Testis (tissue), 3 donors: ENCODE measurements around the gene UBE2H. TPM values are rescaled to one million over a fixed set of nuclear protein-coding genes. Genes with fewer than 3 reads are reported as not detected.
"Not testable (repeated sequence)": the region's sequence is repeated elsewhere in the genome, so short reads cannot be mapped to it uniquely, and the experiment has no call there.

Source experiments
- DNase-seq: peaks from one replicate; pipeline ENCODE4 v3.0.0-alpha.2; 2019
- H3K27ac ChIP-seq, 2 donors: fragments of 200-600 bp; sonication (generic); one replicate each; pipeline ENCODE4 v1.5.1; 2019
- H3K27me3 ChIP-seq: fragments of 200-600 bp; sonication (generic); one replicate; pipeline ENCODE4 v1.5.1; 2019
- H3K36me3 ChIP-seq: fragments of 200-600 bp; sonication (generic); one replicate; pipeline ENCODE4 v1.5.1; 2017; ENCODE audit warnings: low read depth; ENCODE audit errors: missing control alignments
- H3K4me1 ChIP-seq: fragments of 200-600 bp; sonication (generic); one replicate; pipeline ENCODE4 v1.5.1; 2019
- H3K4me3 ChIP-seq, 2 donors: fragments of 200-600 bp; sonication (generic); one replicate each; pipeline ENCODE4 v1.5.1; 2017 to 2019
- H3K9me3 ChIP-seq: fragments of 200-600 bp; sonication (generic); one replicate; pipeline ENCODE4 v1.5.1; 2017
- CTCF ChIP-seq, 3 experiments: fragments of 450-650 bp in 2 of 3; fragments of 200-600 bp in 1 of 3; sonication (generic) in 1 of 3; IDR thresholded peaks; one replicate each; pipeline ENCODE4 v1.5.1; 2016 to 2019; ENCODE audit warnings: antibody characterized with exemption in 3 of 3, mild to moderate bottlenecking in 2 of 3, moderate library complexity in 1 of 3
- POLR2A ChIP-seq: fragments of 450-650 bp; IDR thresholded peaks from one replicate; pipeline ENCODE4 v1.6.1; 2017; ENCODE audit warnings: antibody characterized with exemption, mild to moderate bottlenecking, moderate library complexity
- WGBS, 2 donors: methylation state at CpG; one replicate each; pipeline ENCODE4 v1.1.5; 2018; 5-methylcytosine and 5-hydroxymethylcytosine counted together
- intact Hi-C: fragments of 100-400 bp; cut with DNase I; formaldehyde crosslinking; loops from one replicate; pipeline ENCODE4 v1.15.1; 2023; ENCODE audit warnings: low total_unique reads
- polyA plus RNA-seq: library from polyadenylated mRNA; stranded (reverse); fragments of 350-450 nt; fragmentation: Illumina TruSeq; extraction: RNeasy Lipid Tissue Mini Kit (QIAGEN cat#74804); gene quantifications from one replicate; pipeline ENCODE4 v1.2.3, GENCODE V29; 2014; ENCODE audit warnings: low read depth, low replicate concordance; ENCODE audit not compliant: insufficient read depth
- total RNA-seq, 2 donors: library from RNA; depleted of rRNA; stranded (reverse); fragments of >200 nt; gene quantifications; one replicate each; pipeline ENCODE4 v1.2.3, GENCODE V29; 2016

The UBE2H gene
- total and polyA plus RNA-seq, 3 donors from 2014 or later = 93.5 to 130 (median 126) TPM

- Histone ChIP-seq H3K9me3 (no peaks in the 10 kb centered on the region), H3K27me3 (no peaks in the 10 kb centered on the region), H3K4me3 (no peak overlapping the region), H3K4me1 (no peaks in the 10 kb centered on the region), H3K36me3 (no peaks in the 10 kb centered on the region), H3K27ac (no peak overlapping the region)
- 67 to 75% methylated on average over 3 of the region's 3 CpGs for WGBS, 2 donors
- TF ChIP-seq CTCF (IDR thresholded peaks at IDR 0.05) = no peak
- no peak for TF ChIP-seq POLR2A
- intact Hi-C loops = no loop called here
- DNase-seq = no peak
These were observed 18.1 kb upstream of the UBE2H start for GRCh38 chr7:129970816-129971215.

- TF ChIP-seq POLR2A (no peak), CTCF (IDR thresholded peaks at IDR 0.05) (no peak)
- 41 to 64% methylated on average over 3 of the region's 3 CpGs for WGBS, 2 donors
- Histone ChIP-seq H3K27ac (no peak overlapping the region), H3K27me3 (no peaks in the 10 kb centered on the region), H3K4me3 (no peak overlapping the region), H3K9me3 (no peaks in the 10 kb centered on the region), H3K36me3 (no peaks in the 10 kb centered on the region), H3K4me1 (no peaks in the 10 kb centered on the region)
- intact Hi-C loops = no loop called here
- DNase-seq = no peak
These were observed 17.2 kb upstream of the UBE2H start for GRCh38 chr7:129969881-129970446.

- DNase-seq = no peak
- WGBS, 2 donors = 82 to 84% methylated on average over 9 to 11 of the region's 11 CpGs
- Histone ChIP-seq H3K27ac (no peak overlapping the region), H3K27me3 (no peaks in the 10 kb centered on the region), H3K9me3 (no peaks in the 10 kb centered on the region), H3K36me3 (no peaks in the 10 kb centered on the region), H3K4me3 (no peak overlapping the region), H3K4me1 (no peaks in the 10 kb centered on the region)
- no peak for TF ChIP-seq POLR2A
- TF ChIP-seq CTCF (IDR thresholded peaks at IDR 0.05) = no peak
- intact Hi-C loops = no loop called here
These were observed 16.0 kb upstream of the UBE2H start for GRCh38 chr7:129968592-129969383.

GRCh38 chr7:129960204-129960475 is 7.4 kb upstream of the UBE2H start:
- DNase-seq, H3K4me3 ChIP-seq, intact Hi-C loops, H3K27ac ChIP-seq, H3K9me3 ChIP-seq, H3K36me3 ChIP-seq, H3K4me1 ChIP-seq, H3K27me3 ChIP-seq: not testable (repeated sequence)
- WGBS, 2 donors = 94 to 96% methylated on average over 4 of the region's 4 CpGs

- Histone ChIP-seq H3K4me3 (no peak overlapping the region), H3K36me3 (no peaks in the 10 kb centered on the region), H3K27me3 (no peaks in the 10 kb centered on the region), H3K9me3 (no peaks in the 10 kb centered on the region), H3K4me1 (peaks cover 8% of the 10 kb centered on the region), H3K27ac (peak overlapping the region in 1 of 2 donors; percentile 88)
- no peak for TF ChIP-seq POLR2A
- no peak for TF ChIP-seq CTCF (IDR thresholded peaks at IDR 0.05)
- WGBS, 2 donors = 90 to 93% methylated on average over 12 of the region's 12 CpGs
- no peak for DNase-seq
- intact Hi-C loops = loop anchor here (10.0 kb wide), 1 partner anchor 125 kb away; no protein-coding TSS in a partner anchor
These were observed 6.9 kb upstream of the UBE2H start for GRCh38 chr7:129959471-129960203.
